ENCODE results near the gene CYYR1.

DNA sequence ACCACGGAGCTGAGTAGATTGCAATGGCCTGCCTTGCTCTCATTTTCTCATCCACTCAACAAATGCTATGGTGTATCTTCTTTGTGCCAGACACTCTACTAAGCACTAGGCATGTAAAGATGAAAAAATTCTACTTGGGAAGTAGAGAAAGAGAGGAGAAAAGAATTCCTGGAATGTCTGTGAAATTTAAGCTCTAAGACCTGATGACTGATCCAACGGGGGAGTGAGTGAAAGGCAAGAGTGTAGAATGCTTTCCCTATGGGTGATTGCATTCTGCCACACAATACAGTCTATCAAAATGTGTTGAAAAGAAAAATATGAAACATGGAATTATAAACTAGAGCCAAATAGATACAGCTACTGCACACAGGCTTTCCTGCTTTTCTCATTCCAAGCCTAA, 82.3 kb downstream of the CYYR1 start:
- no peak for TF ChIP-seq TCF7L2 (IDR thresholded peaks at IDR 0.05; ENCODE audit: borderline replicate concordance, extremely low read depth, insufficient read depth, insufficient read length)
- TF ChIP-seq, protein P1, sequence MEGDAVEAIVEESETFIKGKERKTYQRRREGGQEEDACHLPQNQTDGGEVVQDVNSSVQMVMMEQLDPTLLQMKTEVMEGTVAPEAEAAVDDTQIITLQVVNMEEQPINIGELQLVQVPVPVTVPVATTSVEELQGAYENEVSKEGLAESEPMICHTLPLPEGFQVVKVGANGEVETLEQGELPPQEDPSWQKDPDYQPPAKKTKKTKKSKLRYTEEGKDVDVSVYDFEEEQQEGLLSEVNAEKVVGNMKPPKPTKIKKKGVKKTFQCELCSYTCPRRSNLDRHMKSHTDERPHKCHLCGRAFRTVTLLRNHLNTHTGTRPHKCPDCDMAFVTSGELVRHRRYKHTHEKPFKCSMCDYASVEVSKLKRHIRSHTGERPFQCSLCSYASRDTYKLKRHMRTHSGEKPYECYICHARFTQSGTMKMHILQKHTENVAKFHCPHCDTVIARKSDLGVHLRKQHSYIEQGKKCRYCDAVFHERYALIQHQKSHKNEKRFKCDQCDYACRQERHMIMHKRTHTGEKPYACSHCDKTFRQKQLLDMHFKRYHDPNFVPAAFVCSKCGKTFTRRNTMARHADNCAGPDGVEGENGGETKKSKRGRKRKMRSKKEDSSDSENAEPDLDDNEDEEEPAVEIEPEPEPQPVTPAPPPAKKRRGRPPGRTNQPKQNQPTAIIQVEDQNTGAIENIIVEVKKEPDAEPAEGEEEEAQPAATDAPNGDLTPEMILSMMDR (IDR thresholded peaks at IDR 0.05 in 2 of 3, conservative IDR thresholded peaks at IDR 0.05 in 1 of 3; ENCODE audit: borderline replicate concordance in 1 of 3, insufficient read depth in 1 of 3, low read depth in 2 of 3, low read length in 2 of 3): no peak
- no peak for TF ChIP-seq POLR2A (IDR thresholded peaks at IDR 0.05; ENCODE audit: borderline replicate concordance, extremely low read depth, insufficient read depth, insufficient read length)
